HEK293 (cell line): ENCODE data around the gene KCNAB1.

Experiments used
- AEBP2 ChIP-seq: fragments of 450-650 bp; formaldehyde crosslinking; IDR thresholded peaks from 2 replicates; pipeline ENCODE4 v1.5.1; 2016; ENCODE audit warnings: missing biosample characterization, missing genetic modification characterization, borderline replicate concordance
- GLI4 ChIP-seq: fragments of 450-650 bp; formaldehyde crosslinking; IDR thresholded peaks from 2 replicates; pipeline ENCODE4 v1.5.1; 2016; ENCODE audit warnings: missing biosample characterization, missing genetic modification characterization
- GLIS1 ChIP-seq: fragments of 450-650 bp; formaldehyde crosslinking; IDR thresholded peaks from 2 replicates; pipeline ENCODE4 v1.5.1; 2016; ENCODE audit warnings: missing biosample characterization, missing genetic modification characterization
- IKZF3 ChIP-seq: fragments of 450-650 bp; IDR thresholded peaks from 2 replicates; pipeline ENCODE4 v1.5.0; 2018; ENCODE audit warnings: missing biosample characterization, mild to moderate bottlenecking, missing genetic modification characterization, moderate library complexity
- PBX3 ChIP-seq: sonication (generic); formaldehyde crosslinking; IDR thresholded peaks from 2 replicates; pipeline ENCODE4 v1.8.1; 2022; ENCODE audit warnings: mild to moderate bottlenecking, moderate library complexity, missing genetic modification reagents
- PRDM10 ChIP-seq: fragments of 450-650 bp; formaldehyde crosslinking; IDR thresholded peaks from 2 replicates; pipeline ENCODE4 v1.5.1; 2016; ENCODE audit warnings: missing biosample characterization, missing genetic modification characterization
- ZEB2 ChIP-seq: fragments of 450-650 bp; formaldehyde crosslinking; IDR thresholded peaks from 2 replicates; pipeline ENCODE4 v1.5.1; 2016; ENCODE audit warnings: missing biosample characterization, missing genetic modification characterization
- ZNF157 ChIP-seq: fragments of 450-650 bp; formaldehyde crosslinking; IDR thresholded peaks from 2 replicates; pipeline ENCODE4 v1.5.1; 2016; ENCODE audit warnings: missing biosample characterization, missing genetic modification characterization
- ZNF211 ChIP-seq: fragments of 450-650 bp; formaldehyde crosslinking; IDR thresholded peaks from 2 replicates; pipeline ENCODE4 v1.5.1; 2016; ENCODE audit warnings: low read depth, missing biosample characterization, missing genetic modification characterization
- ZNF214 ChIP-seq: fragments of 450-650 bp; formaldehyde crosslinking; IDR thresholded peaks from 2 replicates; pipeline ENCODE4 v1.5.1; 2017; ENCODE audit warnings: missing biosample characterization, mild to moderate bottlenecking, missing genetic modification characterization, borderline replicate concordance
- ZNF26 ChIP-seq: fragments of 450-650 bp; formaldehyde crosslinking; IDR thresholded peaks from 2 replicates; pipeline ENCODE4 v1.5.1; 2016; ENCODE audit warnings: missing biosample characterization, missing genetic modification characterization
- ZNF311 ChIP-seq: fragments of 450-650 bp; formaldehyde crosslinking; IDR thresholded peaks from 2 replicates; pipeline ENCODE4 v1.5.1; 2017; ENCODE audit warnings: missing biosample characterization, missing genetic modification characterization, borderline replicate concordance
- ZNF354C ChIP-seq: fragments of 450-650 bp; formaldehyde crosslinking; IDR thresholded peaks from 2 replicates; pipeline ENCODE4 v1.5.1; 2016; ENCODE audit warnings: missing biosample characterization, missing genetic modification characterization, low read depth, borderline replicate concordance
- ZNF366 ChIP-seq: fragments of 450-650 bp; formaldehyde crosslinking; conservative IDR thresholded peaks from 2 replicates; pipeline ENCODE4 v1.5.1; 2016; ENCODE audit warnings: missing biosample characterization, missing genetic modification characterization
- ZNF37A ChIP-seq: fragments of 450-650 bp; IDR thresholded peaks from 2 replicates; pipeline ENCODE4 v1.5.1; 2018; ENCODE audit warnings: missing biosample characterization, missing genetic modification characterization
- ZNF391 ChIP-seq: fragments of 450-650 bp; formaldehyde crosslinking; IDR thresholded peaks from 2 replicates; pipeline ENCODE4 v1.5.1; 2016; ENCODE audit warnings: low read depth, missing biosample characterization, missing genetic modification characterization, borderline replicate concordance
- ZNF416 ChIP-seq: fragments of 450-650 bp; formaldehyde crosslinking; IDR thresholded peaks from 2 replicates; pipeline ENCODE4 v1.5.1; 2016; ENCODE audit warnings: missing biosample characterization, missing genetic modification characterization
- ZNF449 ChIP-seq: fragments of 450-650 bp; formaldehyde crosslinking; IDR thresholded peaks from 2 replicates; pipeline ENCODE4 v1.5.1; 2017; ENCODE audit warnings: missing biosample characterization, mild to moderate bottlenecking, missing genetic modification characterization, moderate library complexity
- ZNF513 ChIP-seq: fragments of 450-650 bp; IDR thresholded peaks from 2 replicates; pipeline ENCODE4 v1.5.1; 2018; ENCODE audit warnings: missing biosample characterization, missing genetic modification characterization
- ZNF529 ChIP-seq: fragments of 450-650 bp; formaldehyde crosslinking; IDR thresholded peaks from 2 replicates; pipeline ENCODE4 v1.5.1; 2017; ENCODE audit warnings: missing genetic modification characterization, missing biosample characterization; ENCODE audit not compliant: insufficient replicate concordance
- ZNF530 ChIP-seq: fragments of 450-650 bp; formaldehyde crosslinking; IDR thresholded peaks from 2 replicates; pipeline ENCODE4 v1.5.1; 2016; ENCODE audit warnings: low read depth, missing biosample characterization, missing genetic modification characterization
- ZNF555 ChIP-seq: fragments of 450-650 bp; formaldehyde crosslinking; conservative IDR thresholded peaks from 2 replicates; pipeline ENCODE4 v1.5.1; 2017; ENCODE audit warnings: missing biosample characterization, mild to moderate bottlenecking, missing genetic modification characterization, inconsistent platforms
- ZNF580 ChIP-seq: fragments of 450-650 bp; formaldehyde crosslinking; IDR thresholded peaks from 2 replicates; pipeline ENCODE4 v1.5.1; 2016; ENCODE audit warnings: missing biosample characterization, missing genetic modification characterization
- ZNF600 ChIP-seq: fragments of 450-650 bp; formaldehyde crosslinking; IDR thresholded peaks from 2 replicates; pipeline ENCODE4 v1.5.1; 2016; ENCODE audit warnings: missing biosample characterization, missing genetic modification characterization
- ZNF610 ChIP-seq: fragments of 450-650 bp; formaldehyde crosslinking; IDR thresholded peaks from 2 replicates; pipeline ENCODE4 v1.5.1; 2016; ENCODE audit warnings: missing biosample characterization, missing genetic modification characterization, borderline replicate concordance
- ZNF658 ChIP-seq: fragments of 450-650 bp; formaldehyde crosslinking; IDR thresholded peaks from 2 replicates; pipeline ENCODE4; 2016; ENCODE audit warnings: missing biosample characterization, missing genetic modification characterization
- ZNF701 ChIP-seq: fragments of 450-650 bp; formaldehyde crosslinking; IDR thresholded peaks from 2 replicates; pipeline ENCODE4 v1.5.1; 2016; ENCODE audit warnings: missing biosample characterization, missing genetic modification characterization
- ZNF747 ChIP-seq: fragments of 450-650 bp; formaldehyde crosslinking; IDR thresholded peaks from 2 replicates; pipeline ENCODE4 v1.5.1; 2016; ENCODE audit warnings: missing biosample characterization, missing genetic modification characterization
- ZNF791 ChIP-seq: fragments of 450-650 bp; formaldehyde crosslinking; IDR thresholded peaks from 2 replicates; pipeline ENCODE4 v1.5.1; 2016; ENCODE audit warnings: missing biosample characterization, missing genetic modification characterization
- ZNF837 ChIP-seq: fragments of 450-650 bp; formaldehyde crosslinking; IDR thresholded peaks from 2 replicates; pipeline ENCODE4 v1.5.1; 2016; ENCODE audit warnings: missing biosample characterization, missing genetic modification characterization

KCNAB1 gene

GRCh38 chr3:156161172-156161571 lies 40.8 kb downstream of the KCNAB1 start (continued):
- TF ChIP-seq ZNF416 (tag by site-specific recombination), result no peak
- TF ChIP-seq GLI4 (tag by site-specific recombination), result no peak
- TF ChIP-seq ZNF354C (tag by site-specific recombination), result no peak
- TF ChIP-seq ZNF791 (tag by site-specific recombination), result no peak
- TF ChIP-seq PRDM10 (tag by site-specific recombination), result peak; percentile 38; the same call in 1 of the 2 replicates
- TF ChIP-seq ZNF580 (tag by site-specific recombination), result peak; percentile 97
- peak; percentile 99 for TF ChIP-seq GLIS1 (tag by site-specific recombination)
- no peak for TF ChIP-seq ZNF701 (tag by site-specific recombination)
- TF ChIP-seq ZNF529 (tag by site-specific recombination), result no peak
- TF ChIP-seq ZNF513 (tag by site-specific recombination), result peak; percentile 71
- TF ChIP-seq ZNF37A (tag by site-specific recombination), result no peak
- no peak for TF ChIP-seq ZNF157 (tag by site-specific recombination)
- TF ChIP-seq ZNF311 (tag by site-specific recombination), result no peak
- TF ChIP-seq ZNF391, result peak; percentile 86; the same call in 1 of the 2 replicates
- no peak for TF ChIP-seq ZNF837 (tag by site-specific recombination)
- peak; percentile 95 for TF ChIP-seq IKZF3 (tag by site-specific recombination)
- no peak for TF ChIP-seq ZNF214 (tag by site-specific recombination)
- TF ChIP-seq ZNF555 (tag by site-specific recombination), result no peak
- peak; percentile 70 for TF ChIP-seq ZNF366
- no peak for TF ChIP-seq ZNF658 (tag by site-specific recombination)
- TF ChIP-seq ZEB2 (tag by site-specific recombination), result peak; percentile 85
- TF ChIP-seq ZNF530 (tag by site-specific recombination), result no peak
- no peak for TF ChIP-seq ZNF449 (tag by site-specific recombination)
- no peak for TF ChIP-seq ZNF26 (tag by site-specific recombination)
- TF ChIP-seq AEBP2, result no peak
- no peak for TF ChIP-seq ZNF600
- 0 out of 2 replicates have a peak, but pooled peaks have one; percentile 46 for TF ChIP-seq ZNF610 (tag by site-specific recombination)
- no peak for TF ChIP-seq PBX3 (CRISPR knock-in tag)
- no peak for TF ChIP-seq ZNF747 (tag by site-specific recombination)
- no peak for TF ChIP-seq ZNF211 (tag by site-specific recombination)
